Measurements from ENCODE around the gene CGN.
"Not testable (repeated sequence)": the region's sequence is repeated elsewhere in the genome, so short reads cannot be mapped to it uniquely, and the experiment has no call there.

The CGN gene

DNA sequence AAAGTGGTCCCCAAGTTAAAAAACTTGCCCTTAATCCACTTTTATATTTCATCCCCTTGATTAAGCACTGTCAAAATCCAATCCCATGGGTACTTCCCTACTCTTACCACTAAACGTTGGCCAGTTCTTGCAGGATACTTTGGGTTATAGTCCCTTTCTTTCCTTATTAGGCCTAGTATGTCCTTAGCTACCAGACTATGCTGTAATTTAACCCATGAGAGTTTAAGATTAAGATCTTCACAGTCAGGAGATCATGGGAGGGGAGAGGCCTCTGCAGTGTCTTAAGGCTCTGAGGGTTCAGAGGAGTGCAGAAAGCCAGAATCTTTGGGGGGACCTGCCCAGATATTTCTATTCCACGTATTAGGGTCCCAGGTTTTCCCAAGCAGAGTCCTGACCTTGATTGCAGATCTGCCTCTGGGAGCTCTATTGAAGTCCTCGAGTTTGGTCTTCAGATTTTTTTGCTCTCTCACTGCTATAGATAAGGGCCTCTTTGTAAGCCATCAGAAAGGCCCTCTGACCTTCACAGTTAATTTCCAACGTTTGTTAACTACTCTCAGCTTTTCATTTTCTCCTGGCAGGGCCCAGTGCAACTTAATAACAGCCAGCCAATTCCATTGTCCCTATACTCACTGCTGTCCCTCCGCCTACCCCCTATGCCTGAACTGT lies 9.0 kb upstream of the CGN start:
- no peak for DNase-seq

DNA sequence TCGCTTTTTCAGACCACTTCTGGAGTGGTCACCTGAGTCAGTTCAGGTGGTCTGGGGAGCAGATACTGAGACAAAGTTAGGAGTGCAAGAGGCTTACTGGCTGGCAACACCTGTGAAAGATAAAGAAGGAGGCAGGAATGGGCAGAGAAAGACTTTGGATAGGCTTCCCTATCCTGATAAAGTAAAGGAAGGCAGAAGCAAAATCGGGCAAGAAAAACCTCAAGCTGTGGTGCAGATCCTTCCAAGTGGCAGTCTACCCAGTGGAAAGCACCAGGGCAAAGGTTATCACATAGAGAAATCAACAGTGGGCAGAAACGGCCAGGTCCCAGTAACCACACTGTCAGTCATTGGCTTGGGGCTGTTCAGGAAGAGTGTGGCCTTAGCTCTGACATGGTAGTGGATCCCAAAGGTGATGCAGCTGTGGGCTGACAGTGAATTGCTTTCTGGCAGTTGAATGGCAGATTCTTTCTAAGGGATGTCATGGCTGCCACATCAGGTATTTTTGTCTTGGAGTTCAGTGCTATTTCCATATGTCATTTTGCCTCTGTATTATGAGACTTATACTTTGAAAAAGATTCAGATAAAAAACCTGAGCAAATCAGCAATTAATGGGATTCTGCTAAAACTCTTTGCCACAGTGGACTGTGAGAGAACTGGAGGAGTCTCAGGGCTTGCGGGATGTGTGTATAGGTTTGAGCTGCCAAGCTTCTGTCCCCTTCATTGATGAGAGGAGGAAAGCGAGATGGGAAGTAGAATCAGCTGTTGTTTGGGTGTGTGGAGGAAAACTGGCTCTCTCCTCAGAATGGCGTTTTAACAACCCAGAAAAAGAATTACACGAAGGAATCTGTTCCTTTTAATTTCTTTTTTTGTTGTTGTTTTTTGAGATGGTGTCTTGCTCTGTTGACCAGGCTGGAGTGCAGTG lies 8.1 kb upstream of the CGN start:
- no peak for DNase-seq

DNA sequence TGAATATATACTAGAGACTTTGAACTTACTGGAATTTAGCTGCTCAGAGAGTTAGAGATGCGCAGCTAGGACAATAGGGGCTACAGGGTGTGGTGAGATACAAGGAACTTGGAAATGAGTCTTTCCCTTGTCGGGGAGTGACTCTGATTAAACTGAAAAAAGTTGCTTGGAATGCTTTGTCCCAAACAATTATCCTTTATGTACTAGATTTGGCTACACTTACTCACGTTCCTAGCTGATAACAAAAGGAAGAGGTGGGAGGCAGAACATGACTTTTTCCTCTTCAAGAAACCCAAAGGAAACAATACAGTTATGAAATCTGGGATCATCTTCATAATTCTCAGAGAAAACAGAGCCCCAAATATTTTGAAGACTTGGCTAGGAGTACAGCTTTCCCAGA lies 6.9 kb upstream of the CGN start:
- no peak for DNase-seq

DNA sequence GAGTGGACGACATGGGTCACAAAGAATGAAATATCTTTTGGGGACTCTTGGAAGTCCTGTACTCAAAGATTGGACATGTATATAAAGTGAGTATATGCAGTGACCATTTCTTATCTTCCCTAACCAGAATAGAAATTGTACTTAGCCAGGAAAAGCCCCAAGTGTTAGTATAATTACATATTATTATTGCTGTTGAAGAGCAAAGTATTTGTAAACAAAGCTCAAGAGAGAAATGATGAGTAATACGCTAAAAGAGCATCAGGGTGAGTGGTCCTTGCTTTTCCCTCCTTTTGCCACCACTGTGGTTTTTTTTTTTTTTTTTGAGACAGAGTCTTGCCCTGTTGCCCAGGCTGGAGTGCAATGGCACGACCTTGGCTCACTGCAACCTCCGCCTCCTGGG lies 6.4 kb upstream of the CGN start:
- DNase-seq, result no peak

DNA sequence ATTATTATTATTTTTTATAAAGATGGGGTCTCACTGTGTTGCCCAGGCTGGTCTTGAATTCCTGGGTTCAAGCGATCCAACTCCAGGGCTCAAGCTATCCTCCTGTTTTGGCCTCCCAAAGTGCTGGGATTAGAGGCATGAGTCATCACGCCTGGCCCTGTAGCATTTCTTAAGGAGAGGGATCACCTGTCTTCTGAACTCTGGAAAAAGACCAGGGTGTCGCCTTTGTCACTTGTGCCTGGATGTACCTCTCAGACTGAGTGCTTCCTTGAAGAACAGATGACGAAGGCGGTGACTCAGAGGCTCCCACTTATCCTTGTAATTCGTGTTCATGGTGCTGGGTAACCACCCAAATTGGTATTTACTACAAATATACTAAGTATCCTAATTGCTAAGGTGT lies 2.4 kb upstream of the CGN start:
- no peak for DNase-seq

DNA sequence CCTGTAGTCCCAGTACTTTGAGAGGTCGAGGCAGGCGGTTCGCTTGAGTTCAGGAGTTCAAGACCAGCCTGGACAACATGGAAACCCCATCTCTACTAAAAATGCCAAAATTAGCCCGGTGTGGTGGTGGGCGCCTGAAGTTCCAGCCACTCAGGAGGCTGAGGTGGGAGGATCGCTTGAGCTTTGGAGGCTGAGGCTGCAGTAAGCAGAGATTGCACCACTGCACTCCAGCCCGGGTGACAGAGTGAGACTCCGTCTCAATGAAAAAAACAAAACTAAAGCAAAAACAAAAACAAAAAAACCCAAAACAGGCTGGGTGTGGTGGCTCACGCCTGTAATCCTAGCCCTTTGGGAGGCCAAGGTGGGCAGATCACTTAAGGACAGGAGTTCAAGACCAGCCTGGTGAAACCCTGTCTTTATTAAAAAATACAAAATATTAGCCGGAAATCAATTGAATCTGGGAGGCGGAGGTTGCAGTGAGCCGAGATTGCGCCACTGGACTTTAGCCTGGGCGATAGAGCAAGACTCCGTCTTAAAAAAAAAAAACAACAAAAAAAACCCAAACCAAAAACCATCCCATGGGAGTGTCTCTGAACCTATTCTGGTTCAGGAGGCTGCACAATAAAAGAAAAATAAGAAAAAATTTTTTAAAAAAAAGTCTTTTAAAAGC lies 1.7 kb upstream of the CGN start:
- no peak for DNase-seq

DNA sequence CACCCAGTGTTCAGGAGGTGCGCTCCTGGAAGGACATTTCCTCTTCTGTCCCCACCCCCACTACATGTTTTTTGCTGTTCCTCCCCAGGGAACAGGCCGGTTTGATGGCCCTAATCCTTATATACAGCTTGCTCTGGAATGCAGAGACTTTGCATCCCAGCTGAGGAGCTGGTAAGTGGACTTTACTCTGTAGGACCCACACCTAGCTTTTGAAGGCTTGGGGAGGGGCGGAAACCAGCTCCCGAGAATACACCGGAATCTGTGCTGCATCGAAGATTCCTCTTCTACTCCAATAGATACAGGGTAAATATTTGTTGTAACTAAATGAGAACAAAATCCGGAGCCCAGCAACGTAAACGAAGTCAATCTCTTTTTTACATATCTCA lies 1.2 kb upstream of the CGN start:
- DNase-seq, result no peak

DNA sequence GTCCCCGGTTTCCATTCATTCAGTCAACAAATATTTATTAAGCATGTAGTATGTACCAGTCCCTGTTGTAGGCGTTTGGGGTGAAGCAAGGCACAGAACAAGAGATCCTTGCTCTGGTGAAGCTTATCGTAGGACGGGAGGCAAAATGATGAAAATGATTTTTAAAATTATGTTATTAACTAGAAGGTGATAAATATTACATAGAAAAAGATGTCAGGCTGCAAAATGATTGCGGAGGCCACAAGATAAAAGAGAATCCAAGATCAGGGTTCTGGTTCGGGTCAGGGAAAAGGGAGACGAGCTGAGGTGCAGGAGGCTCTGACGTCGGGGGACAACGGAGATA lies 602 bp upstream of the CGN start:
- DNase-seq, result no peak

DNA sequence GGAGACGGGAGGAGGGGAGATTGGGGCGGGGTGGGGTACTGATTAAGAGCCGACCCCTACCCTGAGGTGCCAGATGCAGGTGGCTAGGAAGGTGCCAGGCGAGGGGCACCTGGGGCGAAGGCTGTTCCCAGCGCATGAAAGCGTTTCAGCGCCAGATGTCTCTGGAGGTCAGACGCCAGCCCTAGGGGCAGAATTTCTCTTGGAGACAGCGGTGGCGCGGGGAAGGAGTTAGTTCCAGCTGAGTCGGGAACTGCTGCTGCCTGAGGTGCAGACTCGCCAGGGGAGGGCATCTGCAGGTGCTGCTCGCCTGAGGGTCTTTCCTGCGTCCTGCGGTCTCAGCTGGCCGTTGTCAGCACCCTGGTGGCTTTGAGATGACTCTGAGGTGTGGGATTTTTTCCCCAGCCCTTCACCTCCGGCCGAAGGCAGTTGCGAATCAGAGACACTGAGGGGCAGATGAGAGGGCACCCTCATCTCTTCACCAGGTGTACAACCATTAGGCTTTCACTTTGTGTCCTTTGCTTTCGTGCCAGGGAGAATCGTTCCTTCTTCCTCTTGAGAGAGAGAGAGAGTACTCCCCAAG lies 539 bp downstream of the CGN start:
- DNase-seq, result peak; percentile 22

DNA sequence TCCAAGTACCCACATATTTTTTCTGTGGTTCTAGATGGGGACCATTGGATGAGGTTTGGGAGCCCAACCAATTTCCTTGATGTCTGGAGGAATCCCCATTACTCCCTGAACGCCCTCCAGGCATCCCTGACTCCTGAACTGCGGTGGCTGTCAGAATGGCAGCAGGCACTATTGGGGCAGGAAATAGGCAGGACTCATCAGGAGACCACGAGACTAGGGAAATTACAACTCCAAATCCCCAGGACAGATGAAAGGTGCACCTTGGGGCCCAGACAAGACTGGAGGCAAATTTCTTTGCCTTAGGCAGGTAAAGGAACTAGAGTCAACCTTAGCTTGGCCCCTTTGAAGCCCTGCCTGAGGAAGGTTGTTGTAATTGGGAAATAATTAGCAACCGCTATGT lies 1.1 kb downstream of the CGN start:
- DNase-seq, result no peak

DNA sequence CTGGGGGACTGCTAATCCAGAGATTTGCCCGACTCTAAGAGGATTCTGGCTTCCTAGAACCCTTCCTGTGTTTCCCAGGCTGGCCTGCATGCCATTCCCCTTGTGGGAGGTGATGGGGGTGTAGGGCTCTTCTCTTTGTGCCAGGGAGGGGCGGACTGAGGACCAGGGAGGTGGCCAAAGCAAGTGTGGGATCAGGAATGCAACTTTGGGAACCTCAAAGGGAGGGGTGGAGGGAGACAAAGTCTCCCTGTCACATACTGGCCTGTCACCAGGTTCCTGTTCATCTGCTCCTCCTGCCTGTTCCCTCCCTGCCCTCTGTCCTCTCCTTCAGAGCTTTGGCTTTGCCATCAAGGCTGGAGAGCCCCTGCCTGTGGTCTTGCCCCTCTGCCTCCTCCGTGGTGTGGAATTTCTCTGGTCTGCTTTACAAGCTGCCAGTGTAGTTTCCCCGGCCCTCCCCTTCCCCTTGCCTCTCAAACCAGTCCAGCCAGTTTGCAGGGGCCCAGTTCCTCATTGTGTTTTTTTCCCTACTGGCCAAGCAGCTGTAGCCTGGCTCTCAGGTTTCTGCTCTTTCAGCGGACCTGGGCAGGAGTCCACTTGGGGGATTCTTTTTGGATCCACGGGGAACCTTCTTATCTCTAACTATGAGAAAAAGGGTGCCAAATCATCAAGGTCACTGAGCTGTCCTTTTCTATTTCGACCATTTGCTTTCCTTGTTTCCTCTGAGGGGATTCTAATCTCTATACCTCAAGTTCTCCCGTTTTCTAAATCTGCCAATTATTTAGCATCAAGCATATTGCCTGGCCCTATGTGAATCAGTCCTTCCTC lies 1.8 kb downstream of the CGN start:
- no peak for DNase-seq

DNA sequence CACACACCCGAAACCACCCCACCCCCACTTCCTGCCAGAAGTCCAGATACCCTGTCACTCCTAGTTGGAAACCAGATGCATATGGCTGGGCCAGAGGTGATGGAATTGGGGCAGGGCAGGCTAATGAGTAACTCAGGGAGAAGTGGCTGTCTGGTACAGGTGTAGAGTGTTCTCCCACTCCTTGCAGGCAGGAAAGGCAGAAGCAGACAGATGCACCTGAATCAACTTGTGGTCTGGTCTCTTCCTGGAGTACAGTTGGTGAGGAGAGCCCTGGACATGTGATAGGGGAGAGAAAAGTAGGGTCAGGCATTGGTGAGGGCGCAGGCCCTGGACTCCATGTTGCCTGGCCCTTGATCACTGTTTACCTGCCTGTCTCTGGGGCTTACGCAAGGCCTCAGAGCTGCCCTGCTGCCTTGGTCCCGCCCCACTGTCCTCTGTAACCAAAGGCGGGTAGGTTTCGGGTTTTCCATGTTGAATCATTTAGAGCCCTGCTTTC lies 2.5 kb downstream of the CGN start:
- DNase-seq, result no peak

DNA sequence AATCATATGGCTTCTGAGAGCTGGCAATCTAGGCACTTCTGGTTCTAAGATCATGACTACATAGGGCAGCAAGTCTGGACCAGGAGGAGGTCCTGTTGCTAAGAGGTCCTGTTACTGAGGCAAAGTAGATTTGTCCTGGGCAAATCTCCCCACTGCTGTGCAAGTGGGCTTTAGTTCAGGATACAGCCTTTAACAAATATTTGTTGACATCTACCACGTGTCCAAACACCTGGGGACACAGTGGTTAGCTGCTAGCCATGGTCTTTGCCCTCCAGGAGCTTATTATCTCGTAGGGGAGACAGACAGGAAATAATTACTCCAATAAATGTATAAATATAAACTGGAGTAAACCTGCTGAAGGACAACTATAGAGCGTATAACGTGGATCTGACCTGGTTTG lies 3.2 kb downstream of the CGN start:
- DNase-seq, result no peak

DNA sequence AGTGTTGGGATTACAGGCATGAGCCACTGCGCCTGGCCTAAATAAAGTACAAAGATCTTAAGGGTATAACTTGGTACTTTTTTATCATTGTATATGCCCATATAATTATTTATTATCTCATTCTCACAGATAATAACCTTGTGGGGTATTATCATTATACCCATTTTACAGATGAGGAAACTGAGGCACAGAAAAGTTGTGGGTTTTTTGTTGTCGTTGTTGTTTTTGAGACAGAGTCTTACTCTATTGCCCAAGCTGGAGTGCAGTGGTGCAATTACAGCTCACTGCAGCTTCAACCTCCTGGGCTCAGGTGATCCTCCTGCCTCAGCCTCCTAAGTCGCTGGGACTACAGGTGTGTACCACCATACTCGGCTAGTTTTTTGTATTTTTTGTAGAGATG lies 4.1 kb downstream of the CGN start:
- no peak for DNase-seq

DNA sequence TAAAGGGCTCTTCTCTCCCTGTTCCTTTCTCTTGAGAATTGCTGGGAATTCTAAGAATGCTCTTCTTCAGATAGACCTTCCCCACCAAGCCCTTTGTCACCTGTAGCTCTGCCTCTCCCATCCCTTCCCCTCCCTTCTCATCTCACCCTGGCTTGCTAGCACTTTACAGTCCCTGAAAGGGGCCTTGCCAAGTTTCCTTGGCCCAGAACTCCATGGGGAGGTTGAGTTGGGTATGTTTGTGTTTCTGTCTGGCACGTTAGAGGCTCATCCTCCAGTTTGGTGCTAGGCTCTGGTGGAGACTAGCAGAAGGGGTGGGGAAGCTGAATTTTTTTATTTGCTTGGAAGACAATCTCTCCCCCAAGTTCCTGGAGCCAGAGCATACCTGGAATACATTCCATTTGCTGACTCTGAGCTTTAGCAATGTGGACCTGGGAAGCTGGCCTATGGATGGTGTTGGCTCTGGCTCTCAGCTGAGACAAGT lies 4.9 kb downstream of the CGN start:
- DNase-seq, result no peak

DNA sequence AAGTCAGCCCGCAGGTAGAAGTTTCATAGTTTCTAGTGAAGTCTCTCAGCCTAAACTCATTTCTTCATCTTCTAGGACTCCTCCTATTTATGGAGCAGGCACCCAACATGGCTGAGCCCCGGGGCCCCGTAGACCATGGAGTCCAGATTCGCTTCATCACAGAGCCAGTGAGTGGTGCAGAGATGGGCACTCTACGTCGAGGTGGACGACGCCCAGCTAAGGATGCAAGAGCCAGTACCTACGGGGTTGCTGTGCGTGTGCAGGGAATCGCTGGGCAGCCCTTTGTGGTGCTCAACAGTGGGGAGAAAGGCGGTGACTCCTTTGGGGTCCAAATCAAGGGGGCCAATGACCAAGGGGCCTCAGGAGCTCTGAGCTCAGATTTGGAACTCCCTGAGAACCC lies 7.2 kb downstream of the CGN start:
- DNase-seq, result no peak

DNA sequence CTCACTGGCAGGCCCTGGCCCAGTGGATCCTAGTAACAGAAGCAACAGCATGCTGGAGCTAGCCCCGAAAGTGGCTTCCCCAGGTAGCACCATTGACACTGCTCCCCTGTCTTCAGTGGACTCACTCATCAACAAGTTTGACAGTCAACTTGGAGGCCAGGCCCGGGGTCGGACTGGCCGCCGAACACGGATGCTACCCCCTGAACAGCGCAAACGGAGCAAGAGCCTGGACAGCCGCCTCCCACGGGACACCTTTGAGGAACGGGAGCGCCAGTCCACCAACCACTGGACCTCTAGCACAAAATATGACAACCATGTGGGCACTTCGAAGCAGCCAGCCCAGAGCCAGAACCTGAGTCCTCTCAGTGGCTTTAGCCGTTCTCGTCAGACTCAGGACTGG lies 7.7 kb downstream of the CGN start:
- DNase-seq, result no peak

DNA sequence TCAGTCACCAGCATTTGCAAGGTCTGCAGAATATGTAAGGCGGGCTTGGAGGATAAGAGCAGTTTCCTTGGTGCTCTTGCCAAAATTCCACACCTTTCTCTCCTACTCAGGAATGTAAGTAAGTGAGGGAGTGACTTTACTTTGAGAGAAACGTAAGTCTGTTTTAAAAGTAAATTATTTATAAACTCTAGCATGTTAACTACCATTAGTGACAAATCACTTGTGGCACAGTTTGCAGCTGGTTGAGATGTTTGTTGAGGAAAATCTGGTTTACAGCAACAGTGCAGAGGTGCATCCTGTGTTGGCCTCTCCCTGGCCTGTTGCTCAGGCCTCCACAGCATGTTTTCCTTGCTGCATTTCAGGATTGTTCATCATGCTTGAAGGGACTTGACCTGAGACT lies 8.5 kb downstream of the CGN start:
- no peak for DNase-seq

DNA sequence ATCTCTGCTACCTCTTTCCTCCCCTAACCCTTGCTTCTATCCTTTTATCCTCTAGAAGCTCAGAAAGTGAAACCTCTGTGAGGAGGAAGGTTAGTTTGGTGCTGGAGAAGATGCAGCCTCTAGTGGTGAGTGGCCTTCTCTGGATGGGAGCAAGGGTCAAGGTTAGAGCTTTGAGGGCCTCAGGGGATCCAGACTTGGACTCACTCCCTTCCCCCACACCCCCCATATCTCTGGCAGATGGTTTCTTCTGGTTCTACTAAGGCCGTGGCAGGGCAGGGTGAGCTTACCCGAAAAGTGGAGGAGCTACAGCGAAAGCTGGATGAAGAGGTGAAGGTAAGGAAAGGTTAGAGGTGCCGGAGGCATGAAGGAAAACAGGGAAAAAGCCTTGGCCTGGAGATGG lies 9.2 kb downstream of the CGN start:
- no peak for DNase-seq

DNA sequence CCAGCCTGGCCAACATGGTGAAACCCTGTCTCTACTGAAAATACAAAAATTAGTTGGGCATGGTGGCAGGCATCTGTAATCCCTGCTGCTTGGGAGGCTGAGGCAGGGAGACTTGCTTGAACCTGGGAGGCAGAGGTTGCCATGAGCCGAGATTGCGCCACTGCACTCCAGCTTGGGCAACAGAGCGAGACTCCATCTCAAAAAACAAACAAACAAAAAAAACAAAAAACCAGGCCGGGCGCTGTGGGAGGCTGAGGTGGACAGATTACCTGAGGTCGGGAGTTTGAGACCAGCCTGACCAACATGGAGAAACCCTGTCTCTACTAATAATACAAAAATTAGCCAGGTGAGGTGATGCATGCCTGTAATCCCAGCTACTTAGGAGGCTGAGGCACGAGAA lies 11.2 kb downstream of the CGN start:
- DNase-seq, result not testable (repeated sequence)

DNA sequence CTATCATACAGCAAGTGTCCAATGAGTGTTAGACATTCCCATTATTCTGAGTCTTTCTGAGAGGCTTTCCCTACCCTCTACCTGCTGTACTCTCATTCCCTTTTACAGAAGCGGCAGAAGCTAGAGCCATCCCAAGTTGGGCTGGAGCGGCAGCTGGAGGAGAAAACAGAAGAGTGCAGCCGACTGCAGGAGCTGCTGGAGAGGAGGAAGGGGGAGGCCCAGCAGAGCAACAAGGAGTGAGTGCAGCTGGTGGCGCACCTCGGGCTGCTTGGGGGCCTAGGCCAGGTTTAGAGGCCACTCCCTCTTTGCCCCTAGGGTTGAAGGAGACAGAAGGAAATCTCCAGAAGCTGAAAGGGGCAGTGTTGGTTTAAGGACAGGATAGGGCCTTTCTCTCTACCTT lies 12.1 kb downstream of the CGN start:
- DNase-seq, result no peak

DNA sequence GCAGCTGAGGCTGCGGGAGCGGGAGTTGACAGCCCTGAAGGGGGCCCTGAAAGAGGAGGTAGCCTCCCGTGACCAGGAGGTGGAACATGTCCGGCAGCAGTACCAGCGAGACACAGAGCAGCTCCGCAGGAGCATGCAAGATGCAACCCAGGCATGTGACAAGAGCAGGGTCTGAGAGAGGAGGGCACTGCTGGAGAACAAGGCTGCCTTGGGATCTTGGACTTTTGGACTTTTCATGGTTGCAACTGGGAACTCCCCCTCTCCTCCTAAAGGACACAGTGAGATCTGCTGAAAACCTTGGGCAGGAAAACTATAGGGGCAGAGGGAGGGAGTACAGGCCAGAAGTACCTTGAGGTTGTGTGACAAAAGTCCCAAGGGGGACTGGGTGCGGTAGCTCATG lies 13.5 kb downstream of the CGN start:
- no peak for DNase-seq
